ENCODE results near the gene IL9. TPM values are rescaled to one million over a fixed set of nuclear protein-coding genes. Genes with fewer than 3 reads are reported as not detected.

IL9 gene
- total and polyA plus RNA-seq, 2 of the 4 experiments (the other 2 are of a cell fraction), result not detected

GRCh38 chr5:135878156-135878620 lies 17.5 kb downstream of the IL9 start:
- dilution Hi-C loops (cut with HindIII; ENCODE audit: low sequenced_read_pairs, unreplicated experiment) (no loop called here), intact Hi-C loops (cut with micrococcal nuclease) (no loop called here), in situ Hi-C loops (cut with MboI; ENCODE audit: low sequenced_read_pairs) (no loop called here)
- Histone ChIP-seq H3K23ac (ENCODE audit: low read depth, low read length) (no peak overlapping the region), H3K36me3 (ENCODE audit: control insufficient read depth, insufficient read depth, low read length) (no peaks in the 10 kb centered on the region), H3K9ac (ENCODE audit: low read depth, low read length) (no peak overlapping the region), H2BK15ac (ENCODE audit: low read depth, low read length) (no peak overlapping the region), H3K4me1 (ENCODE audit: control insufficient read depth, insufficient read depth, low read length) (no peaks in the 10 kb centered on the region), H2AK5ac (ENCODE audit: low read depth, low read length) (no peak overlapping the region), H3K4me3 (ENCODE audit: insufficient read depth, low read depth, low read length) (no peak overlapping the region), H2BK20ac (ENCODE audit: low read depth, low read length) (no peak overlapping the region), H4K8ac (ENCODE audit: low read depth in 2 of 2, low read length in 2 of 2) (no peak overlapping the region), H3K79me1 (ENCODE audit: low read depth in 1 of 2, low read length in 2 of 2) (no peaks in the 10 kb centered on the region), H2AFZ (replicated peaks; ENCODE audit: low read length, poor library complexity) (no peak overlapping the region), H3K4me2 (ENCODE audit: low read depth, low read length) (no peak overlapping the region), H3K27ac (ENCODE audit: insufficient read depth, low read length) (no peak overlapping the region), H3K14ac (replicated peaks; ENCODE audit: low read depth, low read length) (no peak overlapping the region), H4K20me1 (ENCODE audit: insufficient read depth, low read length) (no peaks in the 10 kb centered on the region), H4K5ac (ENCODE audit: low read depth, low read length) (no peak overlapping the region), H4K91ac (ENCODE audit: insufficient read depth, low read depth, low read length) (no peak overlapping the region), H2AK9ac (replicated peaks; ENCODE audit: low read depth, low read length, poor library complexity) (no peak overlapping the region), H3K18ac (ENCODE audit: low read depth, low read length) (no peak overlapping the region), H2BK5ac (ENCODE audit: low read depth, low read length, poor library complexity, severe bottlenecking) (no peak overlapping the region), H3K4ac (ENCODE audit: low read depth, low read length) (no peak overlapping the region), H3K27me3 (ENCODE audit: control insufficient read depth, insufficient read depth, low read length) (peaks cover 25% of the 10 kb centered on the region), H3K9me3 (ENCODE audit: control insufficient read depth, insufficient read depth, low read length) (no peaks in the 10 kb centered on the region), H3K9me1 (ENCODE audit: insufficient read depth, low read length) (no peaks in the 10 kb centered on the region), H3K56ac (ENCODE audit: extremely low read depth, insufficient read depth, low read length) (no peak overlapping the region), H2BK120ac (ENCODE audit: low read depth, low read length) (no peak overlapping the region)
- ChIA-PET CTCF (no interaction called here), POLR2A (ENCODE audit: unreplicated experiment) (no interaction called here)
- ATAC-seq (ENCODE audit: low read depth) (peak; percentile 35), DNase-seq (no peak)
- no CpG with 5 or more reads among the region's 4 CpGs for WGBS, 2 experiments (ENCODE audit: extremely low coverage in 2 of 2, insufficient read length in 1 of 2)
- BruUV-seq (replicated peaks), result no TSS peak
- TF ChIP-seq BHLHE40 (IDR thresholded peaks at IDR 0.05; ENCODE audit: low read depth, low read length), result no peak
- no peak for TF ChIP-seq POLR2A (IDR thresholded peaks at IDR 0.05; ENCODE audit: low read depth, low read length)
- TF ChIP-seq FOS (IDR thresholded peaks at IDR 0.05; ENCODE audit: low read depth, low read length), result no peak
- TF ChIP-seq CTCF (conservative IDR thresholded peaks at IDR 0.05; ENCODE audit: low read depth, low read length), result no peak
- TF ChIP-seq RAD21 (IDR thresholded peaks at IDR 0.05; ENCODE audit: low read length), result no peak
- no peak for TF ChIP-seq MAZ (IDR thresholded peaks at IDR 0.05; ENCODE audit: borderline replicate concordance, low read depth, low read length)
- no peak for TF ChIP-seq MXI1 (IDR thresholded peaks at IDR 0.05; ENCODE audit: borderline replicate concordance, low read depth, low read length)
- no peak for TF ChIP-seq USF2 (IDR thresholded peaks at IDR 0.05; ENCODE audit: low read depth, low read length)
- TF ChIP-seq CEBPB (IDR thresholded peaks at IDR 0.05; ENCODE audit: low read depth, low read length), result no peak
- TF ChIP-seq SMC3 (IDR thresholded peaks at IDR 0.05; ENCODE audit: low read depth, low read length), result no peak
- no peak for TF ChIP-seq NFE2L2 (IDR thresholded peaks at IDR 0.05; ENCODE audit: low read depth, low read length)
- TF ChIP-seq RFX5 (IDR thresholded peaks at IDR 0.05; ENCODE audit: low read depth, low read length), result no peak
- TF ChIP-seq CHD1 (IDR thresholded peaks at IDR 0.05; ENCODE audit: low read depth, low read length), result no peak
- no peak for TF ChIP-seq RCOR1 (IDR thresholded peaks at IDR 0.05; ENCODE audit: insufficient replicate concordance, low read length)
- no peak for TF ChIP-seq MAFK (IDR thresholded peaks at IDR 0.05; ENCODE audit: low read depth, low read length)
- TF ChIP-seq ELK1 (IDR thresholded peaks at IDR 0.05; ENCODE audit: borderline replicate concordance, low read depth, low read length), result no peak

Data from IMR-90 (cell line).